HG02759 (cell line): ENCODE measurements around the gene ADAM12.

Source experiments
- ATAC-seq: cut with Tn5 transposase; IDR thresholded peaks from one replicate; pipeline ENCODE4 v1.9.1; 2021; ENCODE audit warnings: mild to moderate bottlenecking, moderate library complexity; ENCODE audit not compliant: unreplicated experiment

Gene ADAM12

DNA sequence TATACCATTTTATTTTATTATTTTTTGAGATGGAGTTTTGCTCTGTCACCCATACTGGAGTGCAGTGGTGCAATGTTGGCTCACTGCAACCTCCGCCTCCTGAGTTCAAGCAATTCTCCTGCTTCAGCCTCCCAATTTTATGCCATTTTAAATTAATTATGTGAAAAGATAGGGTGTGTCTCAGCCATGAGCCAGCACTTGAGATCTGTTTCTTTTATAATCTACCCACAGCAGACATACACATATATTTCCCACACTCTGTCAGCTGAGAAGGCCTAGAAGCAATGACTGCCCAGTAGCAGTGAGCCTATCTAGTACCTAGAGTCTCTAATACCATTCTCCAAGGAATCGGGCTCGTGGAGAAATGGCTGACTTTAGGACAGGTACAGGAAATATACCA is 70.5 kb downstream of the ADAM12 start:
- no peak for ATAC-seq

DNA sequence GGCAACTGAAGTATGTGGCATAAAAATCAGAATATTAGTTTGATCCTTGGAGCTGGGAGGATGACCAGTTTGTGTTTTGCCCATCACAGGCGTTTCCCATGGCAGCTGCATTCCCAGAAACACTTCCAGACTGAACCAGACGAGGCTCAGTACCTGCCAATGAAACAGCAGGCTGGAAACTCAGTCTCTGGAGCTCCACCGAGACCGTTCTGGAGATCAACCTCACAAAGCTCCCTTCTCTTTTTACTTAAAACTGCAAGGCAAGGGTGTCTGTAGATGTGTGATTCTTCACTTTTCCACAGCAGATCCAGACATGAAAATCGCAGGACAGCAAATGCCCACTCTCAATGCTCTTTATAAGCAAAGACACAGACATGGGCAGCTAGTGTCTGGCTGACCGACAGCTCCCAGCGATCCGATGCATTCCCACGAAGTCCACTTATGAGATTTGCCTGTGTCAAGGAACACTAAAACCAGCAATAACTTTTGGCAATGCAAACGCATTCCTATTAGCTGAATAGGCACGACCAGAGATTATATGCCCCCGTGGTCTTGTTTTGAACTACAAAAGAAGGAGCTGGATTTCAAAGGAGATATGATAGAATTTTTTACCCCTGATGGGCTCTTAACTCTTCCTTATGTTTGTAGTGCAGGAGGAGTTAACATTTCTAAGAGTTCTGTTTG is 72.6 kb downstream of the ADAM12 start:
- ATAC-seq: no peak

DNA sequence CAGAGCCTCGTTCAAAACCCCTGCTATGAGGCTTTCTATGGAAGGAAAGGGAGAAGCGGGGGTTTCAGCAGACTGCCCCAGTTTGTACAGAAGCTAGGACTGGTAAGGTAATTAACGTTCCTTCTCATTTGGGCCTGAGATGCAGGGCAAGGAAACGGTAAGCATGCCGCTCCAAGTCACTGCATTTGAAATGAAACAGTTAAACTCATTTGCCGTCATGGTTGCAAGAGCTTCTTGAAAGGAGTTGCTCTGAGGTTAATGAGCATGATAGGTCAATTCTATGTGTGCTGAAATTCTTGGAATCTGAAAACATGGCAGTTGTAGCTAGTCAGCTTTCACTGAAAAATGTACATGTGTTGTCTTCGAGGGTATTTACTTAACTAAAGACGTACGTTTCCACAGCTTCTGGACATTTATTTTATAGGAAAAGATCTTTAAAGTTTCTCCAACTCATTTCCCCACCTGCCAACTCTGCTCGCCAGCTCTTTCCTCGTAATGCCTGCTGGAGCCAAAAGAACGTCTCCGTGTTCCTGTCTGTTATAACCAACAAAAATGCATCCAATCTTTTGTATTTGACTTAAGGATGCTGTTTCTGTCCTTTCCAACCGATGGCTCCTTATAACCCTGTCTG is 73.3 kb downstream of the ADAM12 start:
- no peak for ATAC-seq

DNA sequence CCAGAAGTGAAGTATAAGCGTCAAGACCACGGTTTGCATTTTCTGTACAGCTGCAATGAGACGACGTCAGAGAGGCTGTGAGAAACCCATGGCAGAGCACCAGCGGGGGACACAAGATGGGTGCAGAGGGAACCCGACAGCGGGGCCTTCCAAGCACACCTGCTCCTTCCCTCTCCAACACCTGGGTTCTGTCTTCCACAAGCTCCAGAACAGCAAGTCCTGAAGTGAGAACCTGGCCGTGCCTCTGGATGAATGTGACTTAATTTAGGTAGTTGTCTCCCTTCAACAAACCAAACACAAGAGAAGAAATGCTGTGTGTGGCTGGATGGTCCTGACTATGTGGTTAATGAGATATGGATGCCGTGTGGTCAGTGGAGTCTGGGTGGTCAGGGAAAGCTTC is 76.1 kb downstream of the ADAM12 start:
- ATAC-seq: no peak

DNA sequence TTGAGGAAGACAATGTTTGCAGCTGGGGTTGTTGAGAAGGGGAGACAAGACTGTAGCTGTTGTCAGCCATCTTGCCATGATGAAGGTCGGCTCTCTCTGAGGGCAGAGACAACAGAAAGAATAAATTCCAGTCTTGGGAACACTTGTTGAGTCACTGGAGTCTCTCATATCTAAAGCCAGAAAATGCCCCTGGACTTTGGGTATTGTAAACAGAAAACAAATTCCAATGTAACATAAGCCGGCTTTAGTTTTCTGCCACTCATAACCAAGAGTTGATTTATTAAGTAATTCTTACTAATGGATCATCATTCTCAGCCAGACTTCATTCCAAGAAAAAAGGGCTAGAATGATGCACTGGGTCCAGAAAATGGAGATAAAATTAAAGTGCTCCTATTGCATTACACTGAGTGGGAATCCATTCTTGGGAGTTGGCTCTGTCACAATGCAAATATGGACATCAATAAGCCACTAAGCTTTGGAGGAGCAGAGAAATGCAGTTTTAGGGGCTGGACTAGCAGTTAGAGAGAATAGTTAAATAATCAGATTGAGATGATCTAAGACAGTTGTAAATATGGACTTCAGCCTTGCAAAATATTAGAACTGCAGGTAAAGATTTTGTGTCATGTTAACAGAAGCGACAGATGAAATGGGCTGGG is 78.9 kb downstream of the ADAM12 start:
- ATAC-seq: no peak

DNA sequence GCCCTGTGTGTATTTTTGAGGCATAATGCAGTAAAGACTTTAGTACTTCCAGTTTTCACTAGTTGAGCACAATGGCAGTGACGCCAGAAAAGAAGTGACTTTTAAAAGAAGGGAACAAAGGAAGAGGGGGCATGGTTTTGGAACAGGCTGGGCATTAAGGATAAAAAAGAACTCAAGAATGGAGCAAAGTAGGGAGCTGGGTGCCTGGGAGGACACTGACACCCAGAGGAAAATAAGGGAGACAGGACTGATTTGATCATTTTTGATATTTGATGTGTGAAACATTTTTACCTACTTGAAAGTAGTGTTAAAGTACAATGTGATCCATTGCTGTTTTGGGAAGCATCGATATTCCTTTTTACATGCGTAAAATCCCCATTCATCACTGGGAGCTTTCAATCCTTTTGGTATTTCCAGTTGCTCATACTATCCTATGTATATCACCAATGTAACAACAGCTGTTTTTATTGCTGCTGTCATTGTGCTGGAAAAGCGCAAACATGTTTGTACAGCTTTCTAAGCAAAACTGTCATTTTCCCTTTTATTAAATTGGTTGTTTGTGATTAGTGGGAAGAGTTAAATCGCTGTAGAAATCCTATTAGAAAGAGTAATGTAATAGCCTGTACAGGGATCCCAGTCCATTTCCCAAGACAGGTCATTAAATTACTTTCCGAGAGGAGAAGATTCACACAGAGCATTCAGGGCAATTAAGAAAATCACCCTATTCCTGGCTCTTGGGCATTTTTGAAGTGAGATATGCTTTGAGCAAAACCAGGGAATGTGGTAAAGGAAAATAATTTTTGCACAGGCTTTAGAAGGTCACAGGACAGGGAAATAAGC is 85.2 kb downstream of the ADAM12 start:
- ATAC-seq: no peak

DNA sequence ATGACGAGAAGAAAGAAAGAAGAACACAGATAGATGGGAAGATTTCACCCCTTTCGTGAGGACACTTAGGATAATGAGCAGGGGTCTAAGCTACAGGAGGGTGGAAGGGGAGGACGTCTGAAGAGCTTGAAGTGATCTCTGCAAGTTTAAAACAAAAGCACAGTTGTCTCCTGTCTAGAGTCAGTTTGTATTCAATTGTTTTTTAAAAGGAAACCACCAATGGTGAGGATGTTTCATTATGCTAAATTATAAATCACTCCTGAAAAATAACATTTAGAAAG is 85.9 kb downstream of the ADAM12 start:
- no peak for ATAC-seq

DNA sequence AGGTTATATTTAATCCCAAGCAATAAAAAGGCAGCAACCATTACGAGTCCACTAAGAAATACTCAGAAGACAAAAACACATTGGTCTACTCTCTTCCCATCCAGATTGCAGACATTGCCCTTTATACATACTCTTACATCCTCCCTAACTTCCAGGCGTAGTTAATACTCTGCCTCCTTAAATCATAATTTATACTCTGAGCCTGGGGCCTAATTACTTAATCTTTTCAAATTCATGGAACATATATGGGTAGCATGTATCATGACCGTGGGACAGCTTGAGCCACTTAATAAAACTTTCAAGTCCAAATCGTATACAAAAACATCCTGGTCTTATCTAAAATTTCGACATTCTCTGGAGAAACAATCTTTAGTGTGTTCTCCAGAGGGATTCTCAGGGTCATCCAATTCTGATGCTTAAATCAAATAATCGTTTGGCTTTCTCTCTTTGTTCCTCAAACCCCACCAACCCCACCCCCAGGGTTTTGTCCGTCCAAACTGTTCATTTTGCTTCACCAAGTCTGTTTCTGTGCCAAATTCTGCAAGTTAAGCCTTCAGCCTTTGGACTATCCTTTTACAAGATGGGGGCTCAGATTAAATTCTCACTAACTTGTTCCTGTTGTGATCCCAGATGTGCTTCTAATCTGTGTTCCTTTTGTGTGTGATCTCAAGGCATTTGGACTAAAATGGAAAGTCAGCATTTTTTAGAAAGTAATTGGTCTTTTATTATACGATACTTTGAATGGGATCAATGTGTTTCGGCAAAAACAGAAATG is 86.4 kb downstream of the ADAM12 start:
- ATAC-seq: no peak

DNA sequence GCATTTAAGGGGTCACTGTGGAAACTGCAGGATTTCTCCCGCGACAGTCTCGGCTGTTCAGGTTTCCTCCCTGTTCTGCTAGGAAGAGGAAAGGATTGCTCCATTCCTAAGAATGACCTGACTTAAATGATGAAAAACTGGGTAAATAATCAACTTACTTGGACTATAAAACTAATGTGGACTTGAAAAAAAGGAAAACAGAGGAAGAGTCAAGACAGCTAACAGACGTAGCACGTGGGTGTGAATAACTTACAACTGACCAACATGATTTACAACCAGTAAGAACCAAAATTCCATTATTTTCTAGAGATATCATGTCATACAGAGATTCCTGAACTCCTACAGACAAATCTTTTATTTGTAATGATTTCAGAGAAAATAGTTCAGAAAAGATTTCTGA is 93.8 kb downstream of the ADAM12 start:
- ATAC-seq: no peak

DNA sequence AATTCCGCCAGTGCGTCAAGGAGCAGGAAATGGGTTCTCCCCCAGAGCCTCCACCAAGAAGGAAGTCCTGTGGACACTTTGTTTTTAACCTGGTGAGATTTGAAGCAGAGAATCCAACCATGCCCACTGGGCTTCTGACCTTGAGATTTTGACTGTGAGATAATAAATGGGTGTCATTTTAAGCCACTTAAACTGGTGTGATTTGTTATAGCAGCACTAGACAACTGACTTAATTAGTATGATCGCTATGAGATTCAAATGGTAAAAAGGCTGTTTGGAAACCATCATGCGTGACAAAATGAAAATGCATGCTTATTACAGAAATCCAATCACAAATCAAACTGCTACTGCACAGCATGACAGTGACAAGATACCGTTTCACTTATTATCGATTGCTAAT is 98.0 kb downstream of the ADAM12 start:
- ATAC-seq: no peak

DNA sequence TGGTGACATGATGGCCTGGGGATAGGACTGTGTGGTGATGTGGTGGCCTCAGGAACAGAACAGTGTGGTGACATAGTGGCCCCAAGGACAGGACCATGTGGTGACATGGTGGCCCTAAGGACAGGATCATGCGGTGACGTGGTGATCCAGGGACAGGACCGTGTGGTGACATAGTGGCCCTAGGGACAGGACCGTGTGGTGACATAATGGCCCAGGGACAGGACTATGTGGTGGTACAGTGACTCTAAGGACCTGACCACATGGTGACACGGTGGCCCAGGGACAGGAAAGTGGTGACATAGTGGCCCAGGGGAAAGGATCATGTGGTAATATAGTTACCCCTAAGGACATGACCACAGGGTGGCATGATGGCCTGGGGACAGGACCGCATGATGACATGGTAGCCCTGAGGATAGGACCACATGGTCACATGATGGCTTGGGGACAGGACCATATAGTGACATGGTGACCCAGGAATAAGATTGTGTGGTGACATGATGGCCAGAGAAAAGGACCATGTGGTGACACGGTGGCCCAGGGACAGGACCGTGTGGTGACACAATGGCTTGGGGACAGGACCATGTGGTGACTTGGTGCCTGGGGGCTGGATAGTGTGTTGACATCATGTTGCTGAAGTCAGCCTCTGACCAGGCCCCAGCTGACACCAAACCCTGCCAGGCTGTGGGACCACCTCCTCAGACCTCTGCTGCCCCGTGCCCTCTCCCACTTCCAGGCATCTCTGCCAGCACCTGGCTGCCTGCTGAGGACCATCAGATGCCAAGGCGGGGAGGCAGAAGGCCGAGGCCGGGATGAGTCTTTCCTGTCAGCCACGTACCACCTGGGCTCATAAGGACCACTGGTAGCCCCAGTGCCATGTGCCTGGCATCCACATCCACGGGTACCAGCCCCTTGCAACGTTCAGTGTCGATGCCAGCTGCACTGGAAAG is 99.5 kb downstream of the ADAM12 start:
- ATAC-seq: no peak

DNA sequence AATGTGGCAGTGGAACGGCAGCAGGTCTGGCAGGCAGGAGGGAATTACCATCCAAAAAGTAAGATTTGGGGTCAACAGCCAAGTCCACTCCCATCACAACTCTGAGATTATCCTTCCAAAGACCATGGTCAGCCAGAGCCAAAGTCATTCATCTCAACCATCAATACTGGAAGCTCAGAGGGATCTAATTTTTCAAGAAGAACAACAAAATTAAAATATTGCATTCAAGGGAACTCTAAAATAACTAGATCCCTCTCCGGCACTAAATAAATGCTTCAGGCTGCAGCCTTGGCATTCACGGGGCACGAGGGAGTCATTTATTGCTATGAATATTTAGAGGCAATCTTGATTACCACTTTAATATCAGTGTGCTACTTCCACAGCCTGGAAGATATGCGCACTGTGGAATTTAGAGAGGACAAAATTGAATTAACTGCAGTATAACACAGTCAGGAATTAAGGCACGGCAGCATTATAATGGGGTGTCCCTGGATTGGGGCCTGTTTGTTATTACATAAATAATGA is 102.0 kb downstream of the ADAM12 start:
- no peak for ATAC-seq

DNA sequence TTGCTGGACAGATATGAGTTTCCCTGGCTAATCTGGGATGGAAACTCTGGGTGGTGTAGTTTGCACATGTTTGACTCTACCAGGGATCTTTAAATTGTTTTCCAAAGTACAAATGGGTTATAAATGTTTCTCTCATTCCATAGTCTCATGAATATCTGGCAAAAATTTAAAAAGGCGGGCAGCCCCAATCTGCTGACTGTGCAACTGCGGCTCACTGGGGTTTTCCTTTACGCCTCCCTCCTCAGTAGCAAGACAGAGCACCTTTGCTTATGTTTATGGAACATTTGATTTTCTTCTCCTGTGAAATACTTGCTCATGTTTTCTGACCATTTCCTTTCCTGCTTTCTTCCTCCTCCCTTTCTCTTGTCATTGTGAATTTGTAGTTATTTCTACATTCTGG is 105.0 kb downstream of the ADAM12 start:
- no peak for ATAC-seq

DNA sequence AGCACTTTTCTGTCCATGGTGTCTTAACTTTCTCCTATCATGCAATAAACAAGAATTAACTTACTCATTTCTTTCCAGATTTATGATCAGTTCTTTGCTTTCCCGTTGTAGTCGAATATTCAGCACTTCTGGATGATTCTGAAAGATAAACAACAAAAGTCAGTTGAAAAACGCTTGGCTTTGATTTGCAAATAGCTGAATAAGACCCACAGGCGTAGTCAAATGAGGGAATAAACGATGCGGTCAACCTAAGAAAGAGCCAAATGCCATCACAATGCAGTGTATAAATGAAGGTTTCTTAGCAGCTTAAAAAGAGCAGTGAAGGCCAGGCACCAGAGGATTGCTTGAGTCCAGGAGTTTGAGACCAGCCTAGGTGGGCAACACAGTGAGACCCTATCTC is 109.4 kb downstream of the ADAM12 start:
- no peak for ATAC-seq

DNA sequence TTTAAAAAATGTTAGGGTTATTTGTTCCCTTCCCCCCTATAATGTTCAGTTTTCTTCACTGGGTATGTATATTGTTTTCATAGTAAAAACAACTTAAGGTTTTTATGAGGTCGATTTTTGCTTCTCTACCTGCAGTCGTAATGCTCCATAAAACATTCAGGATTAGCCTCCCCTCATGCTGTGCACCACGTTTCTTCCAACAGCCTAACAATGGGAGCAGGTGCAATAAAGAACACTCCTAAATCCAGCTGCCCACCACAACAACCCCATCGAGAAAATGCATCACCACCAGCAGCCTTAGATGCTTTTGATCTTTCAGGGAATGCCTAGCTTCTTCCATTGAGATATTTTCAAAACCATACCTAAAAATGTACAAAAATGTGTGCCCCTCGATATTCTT is 111.1 kb downstream of the ADAM12 start:
- ATAC-seq: no peak

DNA sequence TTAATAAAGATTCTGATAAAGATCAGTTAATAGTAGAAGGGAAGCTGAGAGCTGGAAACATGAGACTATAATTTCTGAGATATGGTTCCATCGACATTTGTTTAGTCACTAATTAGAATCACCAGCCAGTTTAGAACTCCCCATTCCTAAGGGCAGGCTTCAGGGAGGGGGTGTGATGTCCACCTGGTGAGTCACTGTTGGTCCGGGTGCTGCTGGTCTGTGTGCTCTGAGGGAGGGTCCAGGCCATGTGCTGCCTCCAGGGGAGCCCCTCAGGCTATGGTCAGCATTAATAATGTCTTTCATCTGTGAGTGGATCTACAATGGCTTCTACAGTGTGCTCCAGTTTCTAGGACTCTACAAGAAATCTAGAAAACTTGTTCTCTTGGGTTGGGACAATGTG is 115.8 kb downstream of the ADAM12 start:
- ATAC-seq: no peak

DNA sequence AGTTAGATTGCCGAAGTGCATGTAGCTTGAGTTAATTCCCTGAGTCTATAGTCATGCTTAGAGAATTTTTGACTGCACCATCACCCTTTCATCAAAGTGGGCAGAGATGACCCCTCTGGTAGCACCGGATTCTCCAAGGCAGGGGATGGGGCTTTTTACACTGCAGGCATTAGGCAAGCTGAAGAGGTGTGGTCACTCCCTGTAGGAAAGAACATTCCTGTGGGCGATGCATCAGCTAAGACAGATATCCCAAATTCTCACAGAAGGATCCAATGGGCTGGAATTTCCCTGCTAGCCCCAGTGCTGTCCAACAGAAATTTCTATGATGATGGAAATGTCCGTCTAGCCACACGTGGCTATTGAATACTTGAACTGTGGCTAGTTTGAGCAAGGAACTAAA is 118.2 kb downstream of the ADAM12 start:
- no peak for ATAC-seq

DNA sequence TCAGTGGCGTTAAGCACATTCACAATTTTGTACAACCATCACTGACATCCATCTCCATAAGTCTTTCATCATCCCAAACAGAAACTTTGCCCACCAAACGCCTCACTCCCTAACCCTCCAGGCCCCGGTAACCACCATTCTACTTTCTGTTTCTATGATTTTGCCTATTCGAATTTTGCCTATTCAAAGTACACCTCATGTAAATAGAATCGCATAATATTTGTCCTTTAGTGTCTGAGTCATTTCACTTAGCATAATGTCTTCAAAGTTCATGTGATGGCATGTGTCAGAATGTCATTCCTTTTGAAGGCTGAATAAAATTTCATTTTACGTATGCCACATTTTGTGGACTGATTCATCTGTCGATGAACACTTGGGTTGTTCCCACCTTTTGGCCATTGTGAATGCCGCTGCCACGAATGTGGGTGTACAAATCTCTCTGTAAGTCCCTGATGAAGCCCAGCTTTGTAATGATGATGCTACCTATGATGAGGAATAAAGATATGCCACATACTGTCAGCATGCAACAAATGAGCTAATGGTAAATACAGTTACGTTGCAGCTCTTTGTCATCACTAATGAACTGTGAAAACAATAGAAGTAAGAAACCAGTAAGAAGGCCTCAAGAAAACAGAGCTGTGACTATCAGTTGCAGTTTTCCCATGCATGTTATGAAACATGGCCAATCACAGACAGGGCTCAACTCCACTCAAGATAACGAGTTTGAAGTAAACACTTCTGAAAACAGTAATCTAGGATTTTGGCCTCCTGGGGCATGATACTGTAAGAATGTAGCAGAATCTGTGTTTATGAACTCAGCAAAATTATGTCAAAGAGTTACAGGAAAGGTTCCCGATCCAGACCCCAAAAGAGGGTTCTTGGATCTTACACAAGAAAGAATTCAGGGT is 120.0 kb downstream of the ADAM12 start:
- no peak for ATAC-seq
